HG03342 (cell line): Measurements from ENCODE around the gene ADCY10.
"Not testable (repeated sequence)": the region's sequence is repeated elsewhere in the genome, so short reads cannot be mapped to it uniquely, and the experiment has no call there.

ENCODE experiments used
- ATAC-seq: cut with Tn5 transposase; IDR thresholded peaks from one replicate; pipeline ENCODE4 v1.9.1; 2021; ENCODE audit warnings: mild to moderate bottlenecking, moderate library complexity; ENCODE audit not compliant: unreplicated experiment

ADCY10 gene

DNA sequence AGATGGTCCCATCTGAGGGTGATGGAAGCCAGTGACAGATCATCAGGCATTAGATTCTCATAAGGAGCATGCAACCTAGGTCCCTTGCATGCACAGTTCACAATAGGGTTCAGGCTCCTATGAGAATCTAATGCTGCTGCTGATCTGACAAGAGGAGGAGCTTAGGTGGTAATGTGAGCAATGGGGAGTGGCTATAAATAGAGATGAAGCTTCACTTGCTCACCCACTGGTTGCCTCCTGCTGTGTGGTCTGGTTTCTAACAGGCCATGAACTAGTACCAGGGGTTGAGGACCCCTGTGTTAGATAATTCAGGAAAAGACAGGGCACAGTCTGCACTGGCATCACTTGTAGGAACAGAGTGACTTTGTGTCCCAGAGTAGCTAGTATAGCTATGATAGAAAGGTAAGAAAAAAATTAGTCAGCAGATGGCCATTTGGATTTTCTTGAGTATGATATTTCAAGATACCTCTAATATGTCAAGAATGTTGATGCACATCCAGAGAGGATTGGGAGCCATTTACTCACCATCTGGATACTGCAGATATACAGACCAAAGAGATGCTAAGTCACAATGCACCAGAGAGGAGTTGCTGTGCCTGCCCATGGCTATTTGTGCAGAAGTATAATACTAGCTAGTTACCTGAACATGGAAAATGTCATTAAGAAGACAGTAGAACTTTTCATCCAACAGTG lies 53.6 kb downstream of the ADCY10 start:
- ATAC-seq: no peak

DNA sequence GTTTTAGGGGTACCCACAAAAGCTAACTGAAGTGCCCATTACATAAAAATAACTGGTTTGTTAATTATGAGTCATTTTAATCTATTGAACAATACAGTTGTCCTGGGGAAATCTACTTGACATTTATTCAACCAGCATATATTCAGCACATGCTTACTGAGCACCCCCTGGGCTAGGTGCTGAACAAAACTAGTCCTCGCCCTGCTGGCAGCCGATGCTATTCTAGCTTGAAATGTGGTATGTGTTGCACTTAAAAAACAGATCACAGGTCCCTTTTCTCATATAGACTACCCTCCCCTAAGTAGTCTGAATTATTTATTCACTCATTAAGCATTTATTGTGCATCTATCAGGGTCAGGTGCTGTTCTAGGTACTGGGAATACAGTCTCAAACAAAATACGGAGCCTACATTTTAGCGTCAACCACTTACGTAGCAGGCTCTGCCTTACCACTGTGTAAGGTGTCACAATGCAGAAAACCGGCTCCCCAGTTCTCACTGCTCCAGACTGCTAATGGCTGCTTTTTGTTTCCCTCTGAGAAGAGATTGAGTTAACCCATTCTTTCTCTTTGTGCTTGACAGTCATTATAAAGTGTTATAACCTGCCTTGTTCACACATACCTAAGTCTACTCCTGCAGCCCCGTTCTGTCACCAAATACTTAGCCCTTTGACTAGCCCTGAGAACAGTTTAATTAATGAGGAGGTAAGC lies 57.1 kb downstream of the ADCY10 start:
- ATAC-seq: no peak

DNA sequence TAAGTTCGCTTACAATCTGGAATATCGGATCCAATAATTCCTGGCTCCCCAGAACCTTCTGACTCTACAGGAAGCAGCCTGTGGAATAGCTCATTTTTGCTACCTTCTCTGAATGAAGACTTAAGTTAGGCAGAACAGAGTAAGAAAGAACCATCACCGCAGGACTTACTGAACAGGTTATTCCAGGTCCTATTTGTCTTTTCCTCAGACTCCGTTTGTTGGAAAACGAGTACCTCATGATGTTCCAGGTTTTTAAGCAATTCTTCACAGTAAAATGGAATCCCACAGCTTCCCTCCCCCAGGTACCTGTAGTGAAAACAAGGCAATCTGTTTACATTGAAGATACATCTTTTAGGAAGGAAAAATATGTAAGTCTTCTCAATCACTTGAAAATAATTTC lies 59.8 kb downstream of the ADCY10 start:
- ATAC-seq: no peak

DNA sequence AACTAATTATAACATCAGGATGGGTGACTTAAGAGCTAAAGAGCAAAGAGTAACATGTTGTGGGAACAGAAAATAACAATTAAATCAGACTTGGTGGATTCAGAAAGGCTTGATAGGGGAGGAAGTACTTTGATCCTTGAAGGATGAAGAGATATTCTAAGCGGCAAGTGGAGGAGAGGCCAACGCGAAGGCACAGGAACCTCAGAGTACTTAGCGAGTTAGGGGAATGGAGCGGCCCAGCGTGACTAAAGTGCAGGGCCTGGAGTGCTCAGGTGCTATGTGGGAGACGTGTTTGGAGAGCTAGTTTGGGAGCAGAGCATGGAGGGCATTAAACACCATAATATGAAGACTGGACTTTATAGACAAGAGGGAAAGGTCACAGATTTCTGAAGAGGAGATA lies 64.3 kb downstream of the ADCY10 start:
- ATAC-seq: no peak

DNA sequence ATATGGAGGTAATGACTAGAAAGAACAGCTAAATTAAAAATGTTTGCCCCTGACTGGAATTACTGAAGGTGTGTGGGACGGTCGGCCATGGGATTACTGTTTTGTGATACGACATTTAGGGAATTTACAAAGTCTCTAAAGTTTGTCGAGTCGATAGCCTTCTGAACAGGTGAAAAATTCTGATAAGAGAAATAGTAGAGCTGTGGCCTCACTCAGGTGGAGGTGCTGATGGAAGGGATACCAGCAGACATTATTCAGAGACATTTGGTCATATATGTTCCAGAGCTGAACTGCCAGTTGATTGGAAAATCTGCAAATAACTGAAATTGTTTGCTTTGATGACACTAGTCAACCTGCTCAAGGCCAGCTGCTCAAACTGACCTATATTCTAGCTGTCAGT lies 71.1 kb downstream of the ADCY10 start:
- no peak for ATAC-seq

- no peak for ATAC-seq
These were observed 72.4 kb downstream of the ADCY10 start for GRCh38 chr1:167841530-167841929.

GRCh38 chr1:167839009-167839408 lies 74.9 kb downstream of the ADCY10 start:
- ATAC-seq: no peak

DNA sequence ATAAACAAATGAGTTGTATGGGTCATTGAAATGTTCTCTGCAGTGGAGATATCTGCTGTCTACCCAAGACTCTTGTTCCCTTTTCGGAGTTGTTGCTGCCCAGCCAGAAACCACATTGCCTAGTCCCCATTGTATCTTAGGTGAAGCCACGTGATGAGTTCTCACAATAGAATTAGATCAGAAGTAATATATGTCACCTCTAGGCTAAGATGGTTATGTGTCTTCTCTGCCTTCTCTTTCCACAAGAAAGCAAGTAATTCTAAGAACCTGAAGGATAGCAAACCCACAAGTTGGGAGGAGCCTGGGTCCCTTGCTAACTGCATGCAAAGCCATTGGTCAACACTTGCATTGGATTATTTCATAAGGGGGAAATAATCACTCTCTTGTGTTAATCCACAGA lies 76.6 kb downstream of the ADCY10 start:
- no peak for ATAC-seq

DNA sequence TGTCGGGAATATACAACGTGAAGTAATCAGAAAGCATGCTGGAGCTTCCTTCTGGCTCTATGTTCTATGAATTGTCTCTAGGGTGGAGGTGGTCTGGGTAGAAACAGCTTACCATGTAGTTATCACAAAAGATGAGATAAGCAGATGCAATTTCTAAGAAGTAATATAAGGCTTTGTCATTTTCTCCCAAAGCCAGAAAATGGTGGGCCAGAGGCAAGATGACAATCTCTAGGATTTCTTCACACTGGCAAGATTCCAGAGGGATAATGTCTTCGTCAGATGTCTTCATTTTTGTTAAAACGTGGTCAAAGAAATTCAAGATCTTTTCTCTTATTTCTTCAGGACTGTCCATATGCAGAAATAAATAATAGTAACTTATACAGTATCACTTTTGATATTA lies 77.7 kb downstream of the ADCY10 start:
- no peak for ATAC-seq

DNA sequence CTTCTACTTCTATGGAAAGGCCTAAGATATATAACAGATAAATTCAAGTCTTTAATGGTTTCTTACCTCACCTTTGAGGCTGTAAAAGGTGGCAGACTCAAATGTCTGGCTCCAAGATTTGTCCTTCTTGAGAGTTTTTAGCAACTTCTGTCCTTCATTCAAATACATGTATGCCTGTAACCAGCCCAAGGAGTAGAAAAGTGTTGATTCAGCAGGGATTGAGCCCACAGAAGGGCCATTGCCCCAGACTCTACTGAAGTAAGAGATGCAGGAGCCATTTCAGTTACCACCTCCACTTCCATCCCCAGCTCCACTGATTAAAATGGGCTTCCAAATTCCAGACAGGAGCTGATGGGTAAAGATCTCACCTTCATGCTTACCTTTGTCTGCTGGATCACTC lies 80.0 kb downstream of the ADCY10 start:
- no peak for ATAC-seq

GRCh38 chr1:167832693-167833092 lies 81.2 kb downstream of the ADCY10 start:
- ATAC-seq: no peak

DNA sequence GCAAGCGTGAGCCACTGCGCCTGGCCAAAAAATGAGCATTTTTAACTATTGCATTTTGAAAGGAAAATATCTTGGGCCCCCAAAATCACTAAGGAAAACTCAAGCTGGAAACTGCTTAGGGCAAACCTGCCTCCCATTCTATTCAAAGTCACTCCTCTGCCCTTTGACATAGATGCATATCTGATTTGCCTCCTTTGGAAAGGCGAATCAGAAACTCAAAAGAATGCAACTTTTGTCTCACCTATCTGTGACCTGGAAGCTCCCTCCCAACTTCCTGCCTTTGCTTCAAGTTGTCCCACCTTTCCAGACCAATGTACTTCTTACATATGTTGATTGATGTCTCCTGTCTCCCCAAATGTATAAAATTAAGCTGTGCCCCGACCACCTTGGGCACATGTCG lies 83.3 kb downstream of the ADCY10 start:
- ATAC-seq: not testable (repeated sequence)

DNA sequence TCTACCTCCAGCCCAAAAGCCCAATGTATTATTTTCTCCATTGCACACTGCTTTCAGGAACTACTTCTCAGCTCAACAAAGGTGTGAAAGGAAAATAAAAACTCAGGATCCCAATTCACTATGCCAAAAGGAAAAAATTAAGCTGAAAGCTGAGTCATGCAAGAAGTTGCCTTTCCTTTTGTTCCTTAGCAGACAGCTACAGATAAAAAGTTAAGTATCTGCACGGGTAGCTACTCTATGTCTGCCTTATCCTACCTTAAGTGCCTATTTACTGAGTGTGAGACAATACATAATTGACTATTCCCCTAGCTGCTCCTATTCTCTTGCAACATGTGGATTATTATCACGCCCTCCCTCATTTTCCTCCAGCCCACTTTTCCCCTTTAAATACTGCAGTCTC lies 84.1 kb downstream of the ADCY10 start:
- ATAC-seq: no peak

GRCh38 chr1:167826127-167826526 lies 87.8 kb downstream of the ADCY10 start:
- no peak for ATAC-seq

DNA sequence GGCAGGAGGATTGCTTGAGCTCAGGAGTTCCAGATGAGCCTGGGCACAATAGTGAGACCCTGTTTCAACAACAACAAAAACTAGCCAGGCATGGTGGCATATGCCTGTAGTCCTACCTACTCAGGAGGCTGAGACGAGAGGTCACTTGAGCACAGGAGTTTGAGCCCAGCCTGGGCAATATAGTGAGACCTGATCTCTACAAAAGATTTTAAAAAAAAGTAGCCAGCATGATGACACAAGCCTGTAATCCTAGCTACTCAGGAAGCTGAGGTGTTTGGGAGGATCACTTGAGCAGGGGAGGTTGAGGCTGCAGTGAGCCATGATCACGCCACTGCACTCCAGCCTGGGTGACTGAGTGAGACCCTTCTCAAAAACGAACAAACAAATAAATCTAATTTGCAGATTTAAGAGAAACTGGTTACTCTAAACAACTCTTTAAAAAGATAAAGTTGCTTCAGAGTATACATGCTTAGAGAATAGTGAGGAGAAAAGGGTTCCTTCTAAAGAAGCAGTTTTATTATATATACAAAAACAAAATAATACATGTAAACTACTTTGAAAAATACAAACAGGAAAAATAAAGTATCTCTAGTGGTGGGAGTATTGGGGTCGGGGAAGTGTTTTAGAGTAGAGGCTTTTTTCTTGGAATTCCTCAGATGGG lies 88.4 kb downstream of the ADCY10 start:
- no peak for ATAC-seq

DNA sequence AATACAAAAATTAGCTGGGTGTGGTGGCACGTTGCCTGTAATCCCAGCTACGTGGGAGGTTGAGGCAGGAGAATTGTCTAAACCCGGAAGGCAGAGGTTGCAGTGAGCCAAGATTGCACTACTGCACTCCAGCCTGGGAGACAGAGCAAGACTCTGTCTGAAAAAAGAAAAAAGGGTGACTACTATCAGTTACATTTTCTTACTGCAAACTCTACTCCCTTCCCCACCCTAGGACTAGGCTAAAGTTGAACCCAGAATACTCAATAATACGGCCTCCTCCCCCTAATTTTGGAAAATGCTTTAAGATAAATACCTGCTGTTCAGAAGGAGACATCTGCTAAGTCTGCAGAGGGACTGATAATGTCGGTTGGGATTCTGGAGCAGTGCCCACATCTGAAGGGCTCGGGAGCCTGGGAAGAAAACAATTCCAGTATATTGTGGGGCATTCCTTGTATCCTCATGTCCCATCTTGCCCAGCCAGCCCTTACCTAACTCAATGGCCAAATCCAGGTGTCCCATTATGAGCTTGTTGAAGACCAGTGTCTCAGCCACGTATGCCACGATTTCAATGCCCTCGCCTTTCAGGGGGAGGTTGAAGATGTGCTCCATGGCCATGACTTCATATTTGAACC lies 89.7 kb downstream of the ADCY10 start:
- no peak for ATAC-seq

DNA sequence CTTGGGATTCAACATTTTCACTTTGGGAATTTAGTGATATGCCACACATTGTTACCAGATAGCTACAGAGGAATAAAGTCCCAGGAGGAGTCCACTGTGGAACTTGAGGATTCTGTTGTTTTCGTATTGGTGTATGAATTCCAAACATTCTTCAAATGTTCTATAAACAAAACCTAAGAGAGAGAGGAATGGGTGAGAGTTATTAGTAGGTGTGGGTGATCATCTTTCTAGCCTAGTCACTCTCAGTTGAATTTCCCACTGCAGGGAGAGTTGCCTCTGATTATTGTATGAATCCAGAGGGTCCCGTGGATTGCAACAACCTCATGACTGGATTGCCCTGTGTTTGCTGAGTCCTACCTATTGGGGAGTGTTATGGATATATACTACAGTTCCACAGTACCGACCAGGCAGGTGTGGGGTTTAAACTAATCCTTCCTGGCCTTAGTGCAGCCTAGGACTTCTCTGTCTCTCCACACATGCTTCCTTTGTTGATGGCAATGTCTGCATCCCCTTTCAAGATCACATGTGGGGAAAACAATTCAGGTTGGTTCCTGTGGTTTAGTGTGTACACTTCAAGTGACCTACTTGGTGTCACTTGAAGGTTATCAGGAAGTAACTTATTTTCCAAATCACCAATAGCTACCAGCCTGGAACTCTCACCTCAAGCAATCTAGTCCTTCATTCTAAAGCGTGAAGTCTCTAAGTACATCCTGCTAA lies 91.8 kb downstream of the ADCY10 start:
- ATAC-seq: no peak

- no peak for ATAC-seq
These were observed 92.6 kb downstream of the ADCY10 start for GRCh38 chr1:167821356-167821685.

DNA sequence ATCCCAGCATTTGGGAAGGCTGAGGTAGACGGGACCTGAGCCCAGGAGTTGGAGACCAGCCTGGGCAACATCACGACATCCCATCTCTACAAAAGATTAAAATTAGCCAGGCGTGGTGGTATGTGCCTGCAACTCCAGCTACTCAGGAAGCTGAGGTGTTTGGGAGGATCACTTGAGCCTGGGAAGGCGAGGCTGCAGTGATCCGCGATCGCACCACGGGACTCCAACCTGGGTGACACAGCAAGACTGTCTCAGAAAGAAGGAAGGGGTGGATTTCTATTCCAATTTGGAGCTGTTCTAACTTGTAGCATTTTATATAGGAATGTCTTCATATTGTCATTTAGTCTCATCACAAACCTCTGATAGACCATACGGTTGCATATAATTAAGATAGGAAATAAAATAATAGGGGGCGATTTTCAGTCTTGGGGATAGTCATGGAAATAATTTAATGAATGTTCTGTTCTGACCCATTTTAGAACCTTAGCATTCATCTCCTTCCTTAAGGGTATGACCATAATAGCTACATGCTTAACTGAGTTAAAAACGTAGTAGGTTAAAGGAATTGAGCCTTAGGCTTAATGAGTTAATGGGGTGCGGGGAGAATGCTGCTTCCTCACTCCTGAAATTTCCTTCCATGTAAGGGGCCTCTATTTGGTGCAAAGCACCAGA lies 93.1 kb downstream of the ADCY10 start:
- ATAC-seq: no peak

GRCh38 chr1:167819849-167820683 lies 93.9 kb downstream of the ADCY10 start:
- no peak for ATAC-seq
